ENCODE results near the gene TBC1D22A.

The TBC1D22A gene

DNA sequence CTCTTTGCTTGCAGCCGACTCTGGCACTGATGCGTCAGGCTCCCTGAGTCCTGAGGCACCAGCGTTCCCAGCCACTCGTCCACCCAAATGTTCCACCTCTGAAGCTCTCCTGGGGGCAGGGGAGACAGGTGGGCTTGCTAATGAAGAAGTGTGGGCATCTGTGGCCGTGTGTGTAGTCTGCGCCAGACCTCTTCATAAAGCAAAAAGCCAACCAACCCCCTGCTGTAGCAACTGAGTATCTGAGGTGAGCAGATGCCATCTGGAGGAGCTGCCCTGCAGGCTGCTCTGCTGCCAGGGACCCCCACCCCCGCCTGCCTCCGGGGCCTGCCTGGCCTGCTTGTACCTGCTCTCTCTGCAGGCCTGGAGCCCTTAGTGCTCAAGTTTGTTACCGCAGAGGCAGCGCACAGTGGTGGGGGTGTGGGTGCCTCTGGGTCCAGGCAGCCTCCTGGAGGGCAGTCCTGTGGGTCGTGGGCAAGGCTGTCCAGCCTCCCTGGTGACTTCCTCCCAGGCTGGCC, 272.5 kb downstream of the TBC1D22A start:
- TF ChIP-seq CTCF (IDR thresholded peaks at IDR 0.05; ENCODE audit: low read depth, low read length), result no peak
- no peak overlapping the region for H3K4me3 ChIP-seq (ENCODE audit: low read depth, low read length)

DNA sequence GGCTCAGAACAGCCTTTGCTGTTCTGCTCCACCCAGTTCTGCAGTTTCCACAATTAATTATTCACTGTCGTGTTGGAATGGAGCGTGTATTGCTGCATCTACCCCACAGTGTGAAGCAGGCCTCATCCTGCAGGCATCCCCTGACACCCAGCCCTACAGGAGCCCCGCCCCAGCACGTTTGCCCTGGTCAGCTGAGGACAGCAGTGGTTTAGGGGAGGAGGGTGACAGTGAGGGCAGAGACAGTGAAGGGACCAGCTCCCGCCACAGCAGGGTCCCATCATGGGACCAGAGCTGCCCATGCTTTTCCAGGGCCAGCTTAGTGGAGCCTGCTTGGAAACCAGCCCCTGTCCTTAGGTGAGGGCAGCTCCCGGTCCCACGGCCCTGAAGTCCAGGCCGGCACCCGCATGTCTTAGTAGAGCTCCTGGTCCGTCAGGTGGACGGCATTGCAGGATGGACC, 273.0 kb downstream of the TBC1D22A start:
- TF ChIP-seq CTCF (IDR thresholded peaks at IDR 0.05; ENCODE audit: low read depth, low read length), result no peak
- H3K4me3 ChIP-seq (ENCODE audit: low read depth, low read length), result no peak overlapping the region

DNA sequence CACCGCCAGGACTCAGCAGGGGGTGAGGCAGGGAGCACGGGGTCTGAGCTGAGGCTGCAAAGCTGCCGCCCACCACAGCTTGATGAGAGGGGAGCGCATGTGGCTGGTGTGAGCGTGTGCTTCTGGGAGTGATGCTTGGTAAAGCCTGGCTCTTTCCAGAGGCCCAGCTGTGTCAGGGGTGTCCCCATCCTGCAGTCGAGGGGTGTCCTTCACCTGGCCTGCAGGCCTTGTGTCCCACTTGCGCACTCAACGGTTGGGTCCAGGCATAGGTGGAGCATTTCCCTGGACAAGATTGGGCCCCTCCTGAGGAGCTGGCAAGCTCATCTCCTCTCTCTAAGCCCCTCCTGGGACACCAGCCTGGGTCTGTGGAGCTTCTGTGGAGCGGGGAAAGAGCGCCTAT, 273.9 kb downstream of the TBC1D22A start:
- no peak overlapping the region for H3K4me3 ChIP-seq (ENCODE audit: low read depth, low read length)
- TF ChIP-seq CTCF (IDR thresholded peaks at IDR 0.05; ENCODE audit: low read depth, low read length), result no peak

DNA sequence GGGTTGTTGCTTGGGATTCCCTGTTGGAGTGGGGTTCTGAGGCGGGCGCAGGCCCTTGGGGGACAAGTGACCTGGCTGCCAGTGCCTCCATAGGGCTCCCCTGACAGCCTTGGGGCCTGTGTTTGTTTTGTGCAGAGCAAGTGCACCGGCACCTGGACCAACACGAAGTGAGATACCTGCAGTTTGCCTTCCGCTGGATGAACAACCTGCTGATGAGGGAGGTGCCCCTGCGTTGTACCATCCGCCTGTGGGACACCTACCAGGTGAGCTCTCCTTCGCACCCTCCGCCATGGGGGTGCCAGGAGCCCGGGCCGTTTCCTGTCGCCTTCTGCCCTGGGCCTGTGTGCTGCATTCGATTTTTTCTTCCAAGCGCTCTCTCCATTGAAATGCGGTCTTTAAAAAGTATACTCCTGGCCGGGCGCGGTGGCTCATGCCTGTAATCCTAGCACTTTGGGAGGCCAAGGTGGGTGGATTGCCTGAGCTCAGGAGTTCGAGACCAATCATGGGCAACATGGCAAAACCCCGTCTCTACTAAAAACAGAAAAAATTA, 274.6 kb downstream of the TBC1D22A start:
- H3K4me3 ChIP-seq (ENCODE audit: low read depth, low read length), result no peak overlapping the region
- TF ChIP-seq CTCF (IDR thresholded peaks at IDR 0.05; ENCODE audit: low read depth, low read length), result no peak

- TF ChIP-seq CTCF (IDR thresholded peaks at IDR 0.05; ENCODE audit: low read depth, low read length), result no peak
- no peak overlapping the region for H3K4me3 ChIP-seq (ENCODE audit: low read depth, low read length)
Observed at GRCh38 chr22:47038206-47038835, 275.9 kb downstream of the TBC1D22A start.

DNA sequence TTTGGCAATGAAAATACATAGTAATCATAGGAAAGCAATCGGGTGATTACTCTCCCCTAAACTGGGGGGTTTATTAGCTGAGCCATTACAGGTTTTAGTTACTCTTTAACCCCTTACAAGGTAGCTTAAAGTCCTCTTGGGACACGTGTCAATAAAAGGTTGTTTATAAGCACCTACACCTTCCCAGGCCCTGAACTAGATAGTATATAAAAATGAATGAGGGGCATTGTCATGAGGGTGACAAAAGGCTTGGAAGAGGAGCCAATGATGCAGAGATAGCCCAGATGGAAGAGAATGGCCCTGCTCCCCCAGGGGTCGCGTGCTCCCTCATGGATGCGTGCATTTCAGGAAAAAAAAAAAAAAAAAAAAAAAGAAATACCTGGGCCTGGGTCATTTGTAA, 276.9 kb downstream of the TBC1D22A start:
- no peak for TF ChIP-seq CTCF (IDR thresholded peaks at IDR 0.05; ENCODE audit: low read depth, low read length)
- no peak overlapping the region for H3K4me3 ChIP-seq (ENCODE audit: low read depth, low read length)

GRCh38 chr22:47040486-47041270, 278.2 kb downstream of the TBC1D22A start:
- TF ChIP-seq CTCF (IDR thresholded peaks at IDR 0.05; ENCODE audit: low read depth, low read length), result no peak

More at GRCh38 chr22:47040486-47041270, 278.2 kb downstream of the TBC1D22A start:
- no peak overlapping the region for H3K4me3 ChIP-seq (ENCODE audit: low read depth, low read length)

Data from WI38 (cell line).